ENCODE data around the gene VAV2.

The VAV2 gene

GRCh38 chr9:133815781-133816180 lies 176.3 kb downstream of the VAV2 start:
- no peak overlapping the region for H3K4me3 ChIP-seq (ENCODE audit: low read depth, low read length)
- no peak for TF ChIP-seq CTCF (IDR thresholded peaks at IDR 0.05; ENCODE audit: low read depth, low read length, missing control alignments)
- DNase-seq (ENCODE audit: low read depth), result no peak

- H3K4me3 ChIP-seq (ENCODE audit: low read depth, low read length), result no peak overlapping the region
- no peak for DNase-seq (ENCODE audit: low read depth)
- no peak for TF ChIP-seq CTCF (IDR thresholded peaks at IDR 0.05; ENCODE audit: low read depth, low read length, missing control alignments)
These were observed 177.4 kb downstream of the VAV2 start for GRCh38 chr9:133814586-133815208.

- TF ChIP-seq CTCF (IDR thresholded peaks at IDR 0.05; ENCODE audit: low read depth, low read length, missing control alignments), result no peak
- DNase-seq (ENCODE audit: low read depth), result no peak
- H3K4me3 ChIP-seq (ENCODE audit: low read depth, low read length), result no peak overlapping the region
These were observed 178.2 kb downstream of the VAV2 start for GRCh38 chr9:133813749-133814585.

- no peak for TF ChIP-seq CTCF (IDR thresholded peaks at IDR 0.05; ENCODE audit: low read depth, low read length, missing control alignments)
- no peak for DNase-seq (ENCODE audit: low read depth)
- no peak overlapping the region for H3K4me3 ChIP-seq (ENCODE audit: low read depth, low read length)
These were observed 179.0 kb downstream of the VAV2 start for GRCh38 chr9:133812941-133813748.

- no peak for TF ChIP-seq CTCF (IDR thresholded peaks at IDR 0.05; ENCODE audit: low read depth, low read length, missing control alignments)
- H3K4me3 ChIP-seq (ENCODE audit: low read depth, low read length), result no peak overlapping the region
- DNase-seq (ENCODE audit: low read depth), result no peak
These were observed 179.9 kb downstream of the VAV2 start for GRCh38 chr9:133812077-133812868.

- DNase-seq (ENCODE audit: low read depth), result no peak
- no peak overlapping the region for H3K4me3 ChIP-seq (ENCODE audit: low read depth, low read length)
- TF ChIP-seq CTCF (IDR thresholded peaks at IDR 0.05; ENCODE audit: low read depth, low read length, missing control alignments), result no peak
These were observed 180.7 kb downstream of the VAV2 start for GRCh38 chr9:133811471-133811870.
